Measurements from ENCODE around the gene S100A6. TPM values are rescaled to one million over a fixed set of nuclear protein-coding genes. Genes with fewer than 3 reads are reported as not detected.

Gene S100A6
- total RNA-seq, 1 donor from 2014 or later = 562 TPM

- no peaks in the 10 kb centered on the region for H3K9me3 ChIP-seq
- H3K27ac ChIP-seq = peak overlapping the region; percentile 100
- TF ChIP-seq POLR2A (IDR thresholded peaks at IDR 0.05) (no peak), POLR2AphosphoS5 (IDR thresholded peaks at IDR 0.05; ENCODE audit: insufficient read depth in 1 of 2, low read depth in 1 of 2) (no peak), CTCF (IDR thresholded peaks at IDR 0.05) (no peak)
- H3K4me3 ChIP-seq = peak overlapping the region; percentile 96 to 99
- intact Hi-C loops (cut with DNase I) = no loop called here
- peaks cover 79% of the 10 kb centered on the region for H3K4me1 ChIP-seq
- peaks cover 0 to 4% of the 10 kb centered on the region in 2 donors for H3K36me3 ChIP-seq
- no peaks in the 10 kb centered on the region for H3K27me3 ChIP-seq
- DNase-seq (ENCODE audit: extremely low spot score in 2 of 2) = peak; percentile 87 to 93
Observed at GRCh38 chr1:153536671-153537375, 1.0 kb upstream of the S100A6 start.

- TF ChIP-seq CTCF (IDR thresholded peaks at IDR 0.05) (no peak), POLR2AphosphoS5 (IDR thresholded peaks at IDR 0.05; ENCODE audit: insufficient read depth in 1 of 2, low read depth in 1 of 2) (peak in 1 of 2 donors; percentile 98), POLR2A (IDR thresholded peaks at IDR 0.05) (peak in 1 of 2 donors; percentile 86)
- Histone ChIP-seq H3K4me1 (peaks cover 79% of the 10 kb centered on the region), H3K27me3 (no peaks in the 10 kb centered on the region), H3K36me3 (peaks cover 0 to 4% of the 10 kb centered on the region in 2 donors), H3K4me3 (peak overlapping the region; percentile 96 to 99), H3K27ac (peak overlapping the region; percentile 100), H3K9me3 (no peaks in the 10 kb centered on the region)
- no peak for DNase-seq (ENCODE audit: extremely low spot score in 2 of 2)
- intact Hi-C loops (cut with DNase I) = no loop called here
Observed at GRCh38 chr1:153536012-153536670, 350 bp upstream of the S100A6 start.

GRCh38 chr1:153534925-153535241, 908 bp downstream of the S100A6 start:
- TF ChIP-seq CTCF (IDR thresholded peaks at IDR 0.05) = no peak
- no peak for TF ChIP-seq POLR2A (IDR thresholded peaks at IDR 0.05)
- TF ChIP-seq POLR2AphosphoS5 (IDR thresholded peaks at IDR 0.05; ENCODE audit: insufficient read depth in 1 of 2, low read depth in 1 of 2) = no peak
- Histone ChIP-seq H3K36me3 (peaks cover 0 to 4% of the 10 kb centered on the region in 2 donors), H3K27me3 (no peaks in the 10 kb centered on the region), H3K9me3 (no peaks in the 10 kb centered on the region), H3K27ac (peak overlapping the region; percentile 100), H3K4me1 (peaks cover 70% of the 10 kb centered on the region), H3K4me3 (peak overlapping the region; percentile 96 to 99)
- intact Hi-C loops (cut with DNase I) = loop anchor here (5.0 kb wide), 1 partner anchor 92 kb away; the partner anchor contains the start of genes S100A1 and S100A13
- no peak for DNase-seq (ENCODE audit: extremely low spot score in 2 of 2)

GRCh38 chr1:153534226-153534924, 1.4 kb downstream of the S100A6 start:
- intact Hi-C loops (cut with DNase I) = loop anchor here (5.0 kb wide), 1 partner anchor 93 kb away; the partner anchor contains the start of genes S100A1 and S100A13
- TF ChIP-seq CTCF (IDR thresholded peaks at IDR 0.05) (no peak), POLR2AphosphoS5 (IDR thresholded peaks at IDR 0.05; ENCODE audit: insufficient read depth in 1 of 2, low read depth in 1 of 2) (no peak), POLR2A (IDR thresholded peaks at IDR 0.05) (no peak)
- Histone ChIP-seq H3K27me3 (no peaks in the 10 kb centered on the region), H3K9me3 (no peaks in the 10 kb centered on the region), H3K27ac (peak overlapping the region; percentile 100), H3K36me3 (peaks cover 0 to 4% of the 10 kb centered on the region in 2 donors), H3K4me1 (peaks cover 70% of the 10 kb centered on the region), H3K4me3 (peak overlapping the region; percentile 96 to 99)
- DNase-seq (ENCODE audit: extremely low spot score in 2 of 2) = peak in 1 of 2 donors; percentile 89
